Adipocyte (in vitro differentiated cells): ENCODE results near the gene ACP4.
A peak's percentile ranks its signal among the peaks of the same experiment; 100 is the strongest.
"Not testable (repeated sequence)": the region's sequence is repeated elsewhere in the genome, so short reads cannot be mapped to it uniquely, and the experiment has no call there.

Experiments used
- DNase-seq: peaks from one replicate; pipeline ENCODE4 v3.0.0-alpha.2; 2015; ENCODE audit warnings: low read depth
- H3K27me3 ChIP-seq: replicated peaks from 2 replicates; pipeline ENCODE4 v1.7.0; 2013; ENCODE audit warnings: mild to moderate bottlenecking, low read length, moderate library complexity; ENCODE audit not compliant: control insufficient read depth, insufficient read depth
- H3K36me3 ChIP-seq: 2 replicates; pipeline ENCODE4 v1.7.0; 2013; ENCODE audit warnings: low read length, mild to moderate bottlenecking, moderate library complexity; ENCODE audit not compliant: control insufficient read depth, insufficient read depth, severe bottlenecking
- H3K4me1 ChIP-seq: 2 replicates; pipeline ENCODE4 v1.7.0; 2013; ENCODE audit warnings: mild to moderate bottlenecking, low read length, moderate library complexity; ENCODE audit not compliant: control insufficient read depth, insufficient read depth
- H3K4me3 ChIP-seq: 2 replicates; pipeline ENCODE4 v1.7.0; 2013; ENCODE audit warnings: mild to moderate bottlenecking, low read length, moderate library complexity
- H3K9ac ChIP-seq: 2 replicates; pipeline ENCODE4 v1.7.0; 2013; ENCODE audit warnings: mild to moderate bottlenecking, low read length, moderate library complexity
- H3K9me3 ChIP-seq: 2 replicates; pipeline ENCODE4 v1.7.0; 2013; ENCODE audit warnings: mild to moderate bottlenecking, low read length, moderate library complexity; ENCODE audit not compliant: control insufficient read depth

ACP4 gene

GRCh38 chr19:50759886-50760285 lies 30.3 kb upstream of the ACP4 start:
- Histone ChIP-seq H3K4me3 (no peak overlapping the region), H3K4me1 (no peaks in the 10 kb centered on the region), H3K36me3 (no peaks in the 10 kb centered on the region), H3K27me3 (peaks cover 6% of the 10 kb centered on the region), H3K9ac (no peak overlapping the region), H3K9me3 (no peaks in the 10 kb centered on the region)
- peak; percentile 32 for DNase-seq

DNA sequence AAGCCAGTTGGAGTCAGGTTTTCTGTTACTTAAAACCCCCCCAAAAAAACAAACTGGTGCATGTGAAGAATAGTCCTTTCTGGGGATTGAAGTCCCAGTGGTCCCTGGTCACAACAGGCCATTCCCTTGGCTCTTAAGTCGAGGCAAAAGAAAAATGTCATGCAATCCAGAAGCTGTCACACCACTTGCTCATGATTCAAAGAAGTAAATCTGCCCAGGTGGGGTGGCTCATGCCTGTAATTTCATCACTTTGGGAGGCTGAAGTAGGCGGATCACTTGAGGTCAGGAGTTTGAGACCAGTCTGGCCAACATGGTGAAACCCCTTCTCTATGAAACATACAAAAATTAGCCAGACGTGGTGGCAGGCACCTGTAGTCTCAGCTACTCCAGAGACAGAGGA lies 28.7 kb upstream of the ACP4 start:
- H3K27me3 ChIP-seq, DNase-seq, H3K4me3 ChIP-seq, H3K36me3 ChIP-seq, H3K9ac ChIP-seq, H3K9me3 ChIP-seq, H3K4me1 ChIP-seq: not testable (repeated sequence)

DNA sequence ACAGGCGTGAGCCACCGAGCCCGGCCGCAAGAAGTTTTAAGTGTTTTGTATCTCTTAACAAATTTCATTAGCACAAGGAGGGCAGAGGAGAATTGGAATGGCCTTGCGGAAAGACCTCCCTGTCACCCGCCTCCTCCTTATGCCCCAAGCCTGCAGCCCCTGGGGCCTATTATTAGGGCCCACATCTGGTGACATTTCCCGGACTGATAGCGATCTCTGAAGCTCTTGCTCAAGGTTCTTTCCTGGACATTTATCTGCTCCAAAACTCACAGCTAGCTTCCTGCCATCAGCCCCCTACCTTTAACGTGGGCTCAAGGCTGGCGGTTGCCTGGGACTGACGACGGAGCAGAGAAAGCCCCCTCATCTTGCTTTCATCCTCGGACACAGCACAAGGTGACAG lies 26.7 kb upstream of the ACP4 start:
- H3K4me1 ChIP-seq, H3K9me3 ChIP-seq, DNase-seq, H3K4me3 ChIP-seq, H3K27me3 ChIP-seq, H3K36me3 ChIP-seq, H3K9ac ChIP-seq: not testable (repeated sequence)

GRCh38 chr19:50764409-50764808 lies 25.8 kb upstream of the ACP4 start:
- no peak for DNase-seq
- H3K4me3 ChIP-seq: no peak overlapping the region
- no peak overlapping the region for H3K9ac ChIP-seq

DNA sequence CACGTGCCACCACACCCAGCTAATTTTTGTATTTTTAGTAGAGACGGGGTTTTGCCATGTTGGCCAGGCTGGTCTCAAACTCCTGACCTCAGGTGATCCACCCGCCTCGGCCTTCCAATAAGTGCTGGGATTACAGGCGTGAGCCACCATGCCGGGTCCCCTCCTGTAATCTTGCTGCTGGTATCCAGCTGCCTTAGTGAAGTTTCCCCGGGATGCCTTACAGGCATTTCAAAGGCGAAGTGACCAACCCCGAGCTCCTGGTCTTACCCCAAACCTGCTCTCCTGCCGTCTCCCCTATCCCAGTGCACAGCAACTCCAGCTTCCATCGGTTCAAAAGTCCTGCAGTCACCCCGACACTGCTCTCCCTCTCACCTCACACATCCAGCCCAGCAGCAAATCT lies 23.5 kb upstream of the ACP4 start:
- H3K4me3 ChIP-seq, H3K27me3 ChIP-seq, H3K9ac ChIP-seq, H3K4me1 ChIP-seq, H3K36me3 ChIP-seq, DNase-seq, H3K9me3 ChIP-seq: not testable (repeated sequence)

More at GRCh38 chr19:50764409-50764808, 25.8 kb upstream of the ACP4 start:
- no peaks in the 10 kb centered on the region for H3K4me1 ChIP-seq
- no peaks in the 10 kb centered on the region for H3K9me3 ChIP-seq
- no peaks in the 10 kb centered on the region for H3K36me3 ChIP-seq
- peaks cover 10% of the 10 kb centered on the region for H3K27me3 ChIP-seq

DNA sequence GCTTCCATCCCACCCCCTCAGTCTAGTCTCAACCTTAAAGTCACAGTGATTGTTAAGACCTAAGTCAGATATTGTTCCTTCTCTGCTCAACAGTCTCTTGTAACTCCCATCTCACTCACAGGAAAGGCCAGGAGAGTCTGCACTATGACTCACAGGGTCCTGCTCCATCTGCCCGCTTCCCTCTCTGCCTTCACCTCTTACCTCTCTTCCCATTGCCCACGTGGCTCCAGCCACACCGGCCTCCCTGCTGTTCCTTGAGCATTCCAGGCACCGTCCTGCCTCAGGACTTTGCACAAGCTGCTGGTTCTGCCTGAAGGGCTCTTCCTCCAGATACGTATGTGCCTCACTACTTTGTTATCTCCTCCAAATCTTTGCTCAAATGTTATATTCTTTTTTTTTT lies 23.0 kb upstream of the ACP4 start:
- not testable (repeated sequence) for H3K9ac ChIP-seq, DNase-seq, H3K36me3 ChIP-seq, H3K4me3 ChIP-seq, H3K27me3 ChIP-seq, H3K9me3 ChIP-seq, H3K4me1 ChIP-seq

DNA sequence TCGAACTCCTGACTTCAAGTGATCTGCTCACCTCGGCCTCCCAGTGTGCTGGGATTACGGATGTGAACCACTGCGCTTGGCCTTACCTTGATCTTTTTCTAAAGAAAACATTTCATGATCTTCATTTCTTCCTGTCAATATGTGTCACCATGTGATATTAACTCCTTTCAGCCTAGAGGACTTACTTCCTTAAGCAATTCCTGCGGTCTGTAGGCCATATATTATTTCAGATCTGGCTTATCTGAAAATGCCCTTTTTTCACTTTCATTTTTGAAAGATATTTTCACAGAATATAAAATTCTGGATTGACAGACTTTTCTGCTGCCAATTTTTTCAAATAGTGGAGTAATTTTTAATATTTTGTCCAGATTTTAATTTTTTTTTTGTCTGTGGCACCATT lies 21.9 kb upstream of the ACP4 start:
- H3K4me1 ChIP-seq: no peaks in the 10 kb centered on the region
- no peak overlapping the region for H3K4me3 ChIP-seq
- peaks cover 7% of the 10 kb centered on the region for H3K27me3 ChIP-seq
- no peak overlapping the region for H3K9ac ChIP-seq
- H3K36me3 ChIP-seq: no peaks in the 10 kb centered on the region
- H3K9me3 ChIP-seq: peaks cover 3% of the 10 kb centered on the region
- DNase-seq: no peak

GRCh38 chr19:50770164-50770563 lies 20.1 kb upstream of the ACP4 start, which contains the start of gene GPR32:
Gene GPR32 (plus strand): TSS chr19:50770464. CDS start chr19:50770601, 137 bp downstream.
- H3K9me3 ChIP-seq, H3K27me3 ChIP-seq, H3K36me3 ChIP-seq, DNase-seq, H3K4me3 ChIP-seq, H3K4me1 ChIP-seq, H3K9ac ChIP-seq: not testable (repeated sequence)

DNA sequence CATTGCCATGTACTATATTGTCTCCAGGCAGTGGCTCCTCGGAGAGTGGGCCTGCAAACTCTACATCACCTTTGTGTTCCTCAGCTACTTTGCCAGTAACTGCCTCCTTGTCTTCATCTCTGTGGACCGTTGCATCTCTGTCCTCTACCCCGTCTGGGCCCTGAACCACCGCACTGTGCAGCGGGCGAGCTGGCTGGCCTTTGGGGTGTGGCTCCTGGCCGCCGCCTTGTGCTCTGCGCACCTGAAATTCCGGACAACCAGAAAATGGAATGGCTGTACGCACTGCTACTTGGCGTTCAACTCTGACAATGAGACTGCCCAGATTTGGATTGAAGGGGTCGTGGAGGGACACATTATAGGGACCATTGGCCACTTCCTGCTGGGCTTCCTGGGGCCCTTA lies 19.3 kb upstream of the ACP4 start:
- Histone ChIP-seq H3K9ac (no peak overlapping the region), H3K36me3 (no peaks in the 10 kb centered on the region), H3K27me3 (peaks cover 9% of the 10 kb centered on the region), H3K4me1 (no peaks in the 10 kb centered on the region), H3K9me3 (peaks cover 3% of the 10 kb centered on the region), H3K4me3 (no peak overlapping the region)
- no peak for DNase-seq

GRCh38 chr19:50772476-50772875 lies 17.7 kb upstream of the ACP4 start:
- H3K9me3 ChIP-seq: peaks cover 9% of the 10 kb centered on the region
- peaks cover 5% of the 10 kb centered on the region for H3K27me3 ChIP-seq
- H3K9ac ChIP-seq: no peak overlapping the region
- no peak overlapping the region for H3K4me3 ChIP-seq
- DNase-seq: peak; percentile 22
- H3K4me1 ChIP-seq: no peaks in the 10 kb centered on the region
- no peaks in the 10 kb centered on the region for H3K36me3 ChIP-seq

DNA sequence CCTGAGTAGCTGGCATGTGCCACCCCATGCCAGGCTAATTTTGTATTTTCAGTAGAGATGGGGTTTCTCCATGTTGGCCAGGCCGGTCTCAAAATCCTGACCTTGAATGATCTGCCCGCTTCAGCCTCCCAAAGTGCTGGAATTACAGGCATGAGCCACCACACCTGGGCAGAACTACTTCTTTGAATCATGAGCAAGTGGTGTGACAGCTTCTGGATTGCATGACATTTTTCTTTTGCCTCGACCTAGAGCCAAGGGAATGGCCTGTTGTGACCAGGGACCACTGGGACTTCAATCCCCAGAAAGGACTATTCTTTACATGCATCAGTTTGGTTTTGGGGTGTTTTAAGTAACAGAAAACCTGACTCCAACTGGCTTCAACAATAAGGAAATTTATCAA lies 17.3 kb upstream of the ACP4 start:
- H3K9me3 ChIP-seq: peaks cover 11% of the 10 kb centered on the region
- not testable (repeated sequence) for H3K9ac ChIP-seq, H3K4me3 ChIP-seq, H3K4me1 ChIP-seq, H3K36me3 ChIP-seq, H3K27me3 ChIP-seq, DNase-seq

- not testable (repeated sequence) for H3K9ac ChIP-seq, H3K4me1 ChIP-seq, H3K4me3 ChIP-seq, H3K36me3 ChIP-seq, DNase-seq
- Histone ChIP-seq H3K9me3 (peaks cover 11% of the 10 kb centered on the region), H3K27me3 (peaks cover 15% of the 10 kb centered on the region)
Measured at GRCh38 chr19:50773454-50773853, 16.8 kb upstream of the ACP4 start.
